Thoracic aorta (tissue), 2 donors: ENCODE results near the gene ENPEP. TPM values are rescaled to one million over a fixed set of nuclear protein-coding genes. Genes with fewer than 3 reads are reported as not detected.
A peak's percentile ranks its signal among the peaks of the same experiment; 100 is the strongest.

ENCODE experiments used
- ATAC-seq: fragments of 150-250 bp; one replicate; pipeline ENCODE4 v1.8.0; 2017; ENCODE audit warnings: low read depth; ENCODE audit not compliant: insufficient number of reproducible peaks, low FRiP score
- DNase-seq: peaks from one replicate; pipeline ENCODE4 v3.0.0-alpha.2; 2020; ENCODE audit warnings: low spot score
- H3K27ac ChIP-seq, 2 donors: fragments of 200-600 bp; sonication (generic); 1 replicate in 1 of 2; 2 replicates in 1 of 2; pipeline ENCODE4 v1.5.1; 2016; ENCODE audit warnings: mild to moderate bottlenecking in 2 of 2, moderate library complexity in 2 of 2
- H3K27me3 ChIP-seq: fragments of 200-600 bp; sonication (generic); replicated peaks from 2 replicates; pipeline ENCODE4 v1.6.0; 2016; ENCODE audit warnings: mild to moderate bottlenecking; ENCODE audit not compliant: insufficient read depth
- H3K36me3 ChIP-seq: fragments of 200-600 bp; sonication (generic); one replicate; pipeline ENCODE4 v1.5.1; 2016
- H3K4me1 ChIP-seq, 2 donors: fragments of 200-600 bp; sonication (generic); 1 replicate in 1 of 2; 2 replicates in 1 of 2; pipeline versions ENCODE4 v1.5.1 to v1.6.0; 2016; ENCODE audit warnings: low read depth in 2 of 2, mild to moderate bottlenecking in 1 of 2; ENCODE audit not compliant: control insufficient read depth in 1 of 2
- H3K4me3 ChIP-seq: fragments of 200-600 bp; sonication (generic); 2 replicates; pipeline ENCODE4 v1.5.1; 2016; ENCODE audit warnings: mild to moderate bottlenecking
- H3K9me3 ChIP-seq: fragments of 200-600 bp; sonication (generic); 2 replicates; pipeline ENCODE4 v1.5.1; 2016
- CTCF ChIP-seq: fragments of 200-600 bp; sonication (generic); IDR thresholded peaks from one replicate; pipeline ENCODE4 v1.5.1; 2019; ENCODE audit warnings: antibody characterized with exemption
- total RNA-seq, 2 donors: library from RNA; depleted of rRNA; stranded (reverse); fragments of >200 nt; gene quantifications; one replicate each; pipeline versions ENCODE4 v1.1.0 to v1.2.3, GENCODE V29; 2016

ENPEP gene
- total RNA-seq, 2 donors from 2014 or later, result 0.68 to 9.9 TPM

GRCh38 chr4:110505440-110505839, 29.5 kb downstream of the ENPEP start:
- Histone ChIP-seq H3K9me3 (no peaks in the 10 kb centered on the region), H3K4me3 (no peak overlapping the region), H3K4me1 (peaks cover 0 to 6% of the 10 kb centered on the region in 2 donors), H3K27ac (no peak overlapping the region), H3K36me3 (no peaks in the 10 kb centered on the region), H3K27me3 (no peaks in the 10 kb centered on the region)
- no peak for TF ChIP-seq CTCF
- DNase-seq (no peak), ATAC-seq (no peak)

GRCh38 chr4:110508827-110509710, 33.1 kb downstream of the ENPEP start:
- no peak for TF ChIP-seq CTCF
- ATAC-seq (no peak), DNase-seq (no peak)
- Histone ChIP-seq H3K9me3 (no peaks in the 10 kb centered on the region), H3K4me3 (no peak overlapping the region), H3K27ac (no peak overlapping the region), H3K36me3 (no peaks in the 10 kb centered on the region), H3K27me3 (no peaks in the 10 kb centered on the region), H3K4me1 (peaks cover 0 to 2% of the 10 kb centered on the region in 2 donors)

GRCh38 chr4:110510277-110510676, 34.3 kb downstream of the ENPEP start:
- ATAC-seq, result no peak
- H3K27ac ChIP-seq, result no peak overlapping the region

GRCh38 chr4:110510955-110511544, 35.1 kb downstream of the ENPEP start:
- Histone ChIP-seq H3K27me3 (no peaks in the 10 kb centered on the region), H3K27ac (no peak overlapping the region), H3K4me1 (no peaks in the 10 kb centered on the region), H3K9me3 (no peaks in the 10 kb centered on the region), H3K4me3 (no peak overlapping the region), H3K36me3 (no peaks in the 10 kb centered on the region)
- ATAC-seq (no peak), DNase-seq (no peak)
- TF ChIP-seq CTCF, result peak; percentile 65

More at GRCh38 chr4:110510277-110510676, 34.3 kb downstream of the ENPEP start:
- Histone ChIP-seq H3K9me3 (no peaks in the 10 kb centered on the region), H3K4me3 (no peak overlapping the region), H3K27me3 (no peaks in the 10 kb centered on the region), H3K36me3 (no peaks in the 10 kb centered on the region), H3K4me1 (no peaks in the 10 kb centered on the region)
- DNase-seq, result no peak
- TF ChIP-seq CTCF, result no peak

- no peak overlapping the region for H3K27ac ChIP-seq
- no peak overlapping the region for H3K4me3 ChIP-seq
- DNase-seq (no peak), ATAC-seq (no peak)
- H3K4me1 ChIP-seq, result no peaks in the 10 kb centered on the region
- no peaks in the 10 kb centered on the region for H3K9me3 ChIP-seq
- no peaks in the 10 kb centered on the region for H3K27me3 ChIP-seq
- TF ChIP-seq CTCF, result no peak
- H3K36me3 ChIP-seq, result no peaks in the 10 kb centered on the region
Measured at GRCh38 chr4:110512901-110513300, 36.9 kb downstream of the ENPEP start.
